Brain microvascular endothelial cell (primary cell): ENCODE results near the gene RNLS.

Experiments
- DNase-seq: peaks from one replicate; pipeline ENCODE4 v3.0.0-alpha.2; 2020
- H3K27ac ChIP-seq: fragments of 250-450 bp; sonication (Bioruptor Pico); 2 replicates; pipeline ENCODE4 v1.5.1; 2020; ENCODE audit warnings: mild to moderate bottlenecking, moderate library complexity
- H3K27me3 ChIP-seq: fragments of 250-450 bp; sonication (Bioruptor Pico); replicated peaks from 2 replicates; pipeline ENCODE4 v1.5.1; 2020; ENCODE audit warnings: mild to moderate bottlenecking
- H3K36me3 ChIP-seq: fragments of 250-450 bp; sonication (Bioruptor Pico); replicated peaks from 2 replicates; pipeline ENCODE4 v1.5.1; 2020; ENCODE audit warnings: mild to moderate bottlenecking
- H3K4me3 ChIP-seq: 2 replicates; pipeline ENCODE4 v1.5.1; 2011; ENCODE audit warnings: low read depth, mild to moderate bottlenecking, control low read depth, low read length, moderate library complexity
- CTCF ChIP-seq: IDR thresholded peaks from 2 replicates; pipeline ENCODE4 v1.5.1; 2011; ENCODE audit warnings: low read depth, mild to moderate bottlenecking, moderate library complexity, low read length, control low read depth, inconsistent platforms; ENCODE audit errors: missing control alignments
- in situ Hi-C: cut with HindIII; loops from 2 replicates; pipeline ENCODE4 v1.10.0; 2017; ENCODE audit warnings: low sequenced_read_pairs, low pct_ligation_motif_present

The RNLS gene

GRCh38 chr10:88233870-88234269 lies 349.2 kb downstream of the RNLS start:
- Histone ChIP-seq H3K4me3 (no peak overlapping the region), H3K27ac (no peak overlapping the region), H3K27me3 (no peaks in the 10 kb centered on the region), H3K36me3 (no peaks in the 10 kb centered on the region)
- in situ Hi-C loops, result no loop called here
- TF ChIP-seq CTCF, result no peak
- no peak for DNase-seq

GRCh38 chr10:88232983-88233543 lies 350.1 kb downstream of the RNLS start:
- no peak overlapping the region for H3K4me3 ChIP-seq
- DNase-seq, result no peak
- TF ChIP-seq CTCF, result no peak
- H3K27ac ChIP-seq, result no peak overlapping the region
- no peaks in the 10 kb centered on the region for H3K27me3 ChIP-seq
- in situ Hi-C loops, result no loop called here
- no peaks in the 10 kb centered on the region for H3K36me3 ChIP-seq

- Histone ChIP-seq H3K27ac (no peak overlapping the region), H3K4me3 (no peak overlapping the region), H3K36me3 (no peaks in the 10 kb centered on the region), H3K27me3 (no peaks in the 10 kb centered on the region)
- DNase-seq, result peak; percentile 28
- in situ Hi-C loops, result no loop called here
- TF ChIP-seq CTCF, result no peak
Observed at GRCh38 chr10:88232029-88232895, 350.9 kb downstream of the RNLS start.

GRCh38 chr10:88230251-88230650 lies 352.9 kb downstream of the RNLS start:
- Histone ChIP-seq H3K27me3 (no peaks in the 10 kb centered on the region), H3K36me3 (no peaks in the 10 kb centered on the region), H3K4me3 (no peak overlapping the region), H3K27ac (no peak overlapping the region)
- no peak for DNase-seq
- TF ChIP-seq CTCF, result no peak
- in situ Hi-C loops, result no loop called here

- H3K27me3 ChIP-seq, result no peaks in the 10 kb centered on the region
- peak overlapping the region; percentile 68 for H3K27ac ChIP-seq
- no peak for TF ChIP-seq CTCF
- no peak overlapping the region for H3K4me3 ChIP-seq
- DNase-seq, result peak; percentile 18
- in situ Hi-C loops, result no loop called here
- no peaks in the 10 kb centered on the region for H3K36me3 ChIP-seq
Observed at GRCh38 chr10:88228130-88228529, 355.0 kb downstream of the RNLS start.
